ENCODE data around the gene USP1. TPM values are rescaled to one million over a fixed set of nuclear protein-coding genes. Genes with fewer than 3 reads are reported as not detected.

Gene USP1
- total RNA-seq, 2 donors from 2014 or later: 14.9 to 16.2 TPM

- H3K27ac ChIP-seq: no peak overlapping the region
- no peak overlapping the region for H3K4me3 ChIP-seq
- TF ChIP-seq, protein P1, sequence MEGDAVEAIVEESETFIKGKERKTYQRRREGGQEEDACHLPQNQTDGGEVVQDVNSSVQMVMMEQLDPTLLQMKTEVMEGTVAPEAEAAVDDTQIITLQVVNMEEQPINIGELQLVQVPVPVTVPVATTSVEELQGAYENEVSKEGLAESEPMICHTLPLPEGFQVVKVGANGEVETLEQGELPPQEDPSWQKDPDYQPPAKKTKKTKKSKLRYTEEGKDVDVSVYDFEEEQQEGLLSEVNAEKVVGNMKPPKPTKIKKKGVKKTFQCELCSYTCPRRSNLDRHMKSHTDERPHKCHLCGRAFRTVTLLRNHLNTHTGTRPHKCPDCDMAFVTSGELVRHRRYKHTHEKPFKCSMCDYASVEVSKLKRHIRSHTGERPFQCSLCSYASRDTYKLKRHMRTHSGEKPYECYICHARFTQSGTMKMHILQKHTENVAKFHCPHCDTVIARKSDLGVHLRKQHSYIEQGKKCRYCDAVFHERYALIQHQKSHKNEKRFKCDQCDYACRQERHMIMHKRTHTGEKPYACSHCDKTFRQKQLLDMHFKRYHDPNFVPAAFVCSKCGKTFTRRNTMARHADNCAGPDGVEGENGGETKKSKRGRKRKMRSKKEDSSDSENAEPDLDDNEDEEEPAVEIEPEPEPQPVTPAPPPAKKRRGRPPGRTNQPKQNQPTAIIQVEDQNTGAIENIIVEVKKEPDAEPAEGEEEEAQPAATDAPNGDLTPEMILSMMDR (IDR thresholded peaks at IDR 0.05): no peak
- H3K36me3 ChIP-seq: peaks cover 43% of the 10 kb centered on the region
- DNase-seq (ENCODE audit: low spot score): no peak
- H3K9me3 ChIP-seq: no peaks in the 10 kb centered on the region
- H3K4me1 ChIP-seq: no peaks in the 10 kb centered on the region
- H3K27me3 ChIP-seq: no peaks in the 10 kb centered on the region
Measured at GRCh38 chr1:62448221-62448933, 11.5 kb downstream of the USP1 start.

DNA sequence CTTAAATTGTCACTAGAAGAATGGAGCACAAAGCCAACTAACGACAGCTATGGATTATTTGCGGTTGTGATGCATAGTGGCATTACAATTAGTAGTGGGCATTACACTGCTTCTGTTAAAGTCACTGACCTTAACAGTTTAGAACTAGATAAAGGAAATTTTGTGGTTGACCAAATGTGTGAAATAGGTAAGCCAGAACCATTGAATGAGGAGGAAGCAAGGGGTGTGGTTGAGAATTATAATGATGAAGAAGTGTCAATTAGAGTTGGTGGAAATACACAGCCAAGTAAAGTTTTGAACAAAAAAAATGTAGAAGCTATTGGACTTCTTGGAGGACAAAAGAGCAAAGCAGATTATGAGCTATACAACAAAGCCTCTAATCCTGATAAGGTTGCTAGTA lies 13.5 kb downstream of the USP1 start:
- no peaks in the 10 kb centered on the region for H3K27me3 ChIP-seq
- H3K4me1 ChIP-seq: no peaks in the 10 kb centered on the region
- peaks cover 46% of the 10 kb centered on the region for H3K36me3 ChIP-seq
- no peak overlapping the region for H3K4me3 ChIP-seq
- TF ChIP-seq, protein P1 (IDR thresholded peaks at IDR 0.05): no peak
- no peak for DNase-seq (ENCODE audit: low spot score)
- no peaks in the 10 kb centered on the region for H3K9me3 ChIP-seq
- no peak overlapping the region for H3K27ac ChIP-seq

- Histone ChIP-seq H3K9me3 (no peaks in the 10 kb centered on the region), H3K4me1 (no peaks in the 10 kb centered on the region), H3K27ac (no peak overlapping the region), H3K4me3 (no peak overlapping the region), H3K36me3 (peaks cover 37% of the 10 kb centered on the region), H3K27me3 (no peaks in the 10 kb centered on the region)
- no peak for DNase-seq (ENCODE audit: low spot score)
- TF ChIP-seq, protein P1 (IDR thresholded peaks at IDR 0.05): no peak
Measured at GRCh38 chr1:62452951-62453350, 16.1 kb downstream of the USP1 start.

GRCh38 chr1:62457955-62458354 lies 21.1 kb downstream of the USP1 start:
- Histone ChIP-seq H3K36me3 (peaks cover 18% of the 10 kb centered on the region), H3K4me1 (no peaks in the 10 kb centered on the region), H3K9me3 (no peaks in the 10 kb centered on the region), H3K27ac (no peak overlapping the region), H3K4me3 (no peak overlapping the region), H3K27me3 (no peaks in the 10 kb centered on the region)
- DNase-seq (ENCODE audit: low spot score): no peak
- TF ChIP-seq, protein P1 (IDR thresholded peaks at IDR 0.05): no peak

DNA sequence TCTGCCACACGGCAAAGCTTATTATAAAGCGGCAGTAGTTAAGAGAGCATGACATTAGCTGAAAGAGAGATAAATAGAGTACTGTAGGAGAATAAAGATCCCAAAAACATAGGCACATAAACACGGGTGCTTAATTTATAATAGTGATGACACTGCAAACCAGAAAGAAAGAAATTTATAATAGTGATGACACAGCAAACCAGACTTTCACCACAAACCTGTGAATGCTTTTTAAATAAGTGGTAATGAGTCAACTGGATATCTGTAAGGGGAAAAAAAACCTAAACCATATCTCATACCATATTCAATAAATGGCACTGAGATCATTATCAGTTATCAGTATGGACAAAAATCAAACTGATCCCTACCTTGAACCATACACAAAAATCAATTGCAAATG lies 25.5 kb downstream of the USP1 start:
- TF ChIP-seq, protein P1 (IDR thresholded peaks at IDR 0.05): no peak
- DNase-seq (ENCODE audit: low spot score): no peak
- Histone ChIP-seq H3K36me3 (peaks cover 3% of the 10 kb centered on the region), H3K4me1 (no peaks in the 10 kb centered on the region), H3K27ac (no peak overlapping the region), H3K4me3 (no peak overlapping the region), H3K9me3 (no peaks in the 10 kb centered on the region), H3K27me3 (no peaks in the 10 kb centered on the region)

GRCh38 chr1:62467092-62467491 lies 30.2 kb downstream of the USP1 start:
- no peak overlapping the region for H3K27ac ChIP-seq
- no peak for DNase-seq (ENCODE audit: low spot score)
- H3K9me3 ChIP-seq: peaks cover 0 to 19% of the 10 kb centered on the region in 2 donors
- H3K4me1 ChIP-seq: no peaks in the 10 kb centered on the region
- TF ChIP-seq, protein P1 (IDR thresholded peaks at IDR 0.05): no peak
- no peaks in the 10 kb centered on the region for H3K27me3 ChIP-seq
- H3K4me3 ChIP-seq: no peak overlapping the region
- peaks cover 26% of the 10 kb centered on the region for H3K36me3 ChIP-seq
